ENCODE measurements around the gene PHIP. TPM values are rescaled to one million over a fixed set of nuclear protein-coding genes. Genes with fewer than 3 reads are reported as not detected.

The PHIP gene
- total RNA-seq, 1 experiment from 2014 or later = 26.5 TPM

- TF ChIP-seq CTCF (IDR thresholded peaks at IDR 0.05; ENCODE audit: unreplicated experiment) = no peak
- peaks cover 9% of the 10 kb centered on the region for H3K4me1 Mint-ChIP-seq (ENCODE audit: insufficient read depth, unreplicated experiment)
Observed at GRCh38 chr6:79115553-79116182, 37.6 kb upstream of the PHIP start.

GRCh38 chr6:79111549-79111948, 33.5 kb upstream of the PHIP start:
- intact Hi-C loops (cut with micrococcal nuclease) = no loop called here
- H3K27me3 Mint-ChIP-seq (ENCODE audit: insufficient read depth, unreplicated experiment) = no peaks in the 10 kb centered on the region
- POLR2A ChIA-PET = no interaction called here
- DNase-seq (ENCODE audit: unreplicated experiment) = no peak
- CTCF ChIA-PET = interaction anchor here (0.8 kb wide), 1 partner anchor 69 kb away, joined by 3 read pairs; no protein-coding TSS in a partner anchor
- H3K27ac Mint-ChIP-seq (ENCODE audit: low read depth, unreplicated experiment) = no peak overlapping the region
- H3K4me3 Mint-ChIP-seq (ENCODE audit: unreplicated experiment) = no peak overlapping the region
- no peaks in the 10 kb centered on the region for H3K4me1 Mint-ChIP-seq (ENCODE audit: insufficient read depth, unreplicated experiment)
- no peaks in the 10 kb centered on the region for H3K9me3 Mint-ChIP-seq (ENCODE audit: unreplicated experiment)
- TF ChIP-seq CTCF (IDR thresholded peaks at IDR 0.05; ENCODE audit: unreplicated experiment) = no peak
- BruUV-seq (replicated peaks) = no TSS peak
- no peaks in the 10 kb centered on the region for H3K36me3 Mint-ChIP-seq (ENCODE audit: insufficient read depth, unreplicated experiment)

More at GRCh38 chr6:79115553-79116182, 37.6 kb upstream of the PHIP start:
- CTCF ChIA-PET = no interaction called here
- no peak for DNase-seq (ENCODE audit: unreplicated experiment)
- POLR2A ChIA-PET = interaction anchor here (0.8 kb wide), 1 partner anchor 56 kb away, joined by 4 read pairs; no protein-coding TSS in a partner anchor
- H3K27me3 Mint-ChIP-seq (ENCODE audit: insufficient read depth, unreplicated experiment) = no peaks in the 10 kb centered on the region
- no TSS peak for BruUV-seq (replicated peaks)
- no peak overlapping the region for H3K4me3 Mint-ChIP-seq (ENCODE audit: unreplicated experiment)
- H3K27ac Mint-ChIP-seq (ENCODE audit: low read depth, unreplicated experiment) = no peak overlapping the region
- no peaks in the 10 kb centered on the region for H3K9me3 Mint-ChIP-seq (ENCODE audit: unreplicated experiment)
- intact Hi-C loops (cut with micrococcal nuclease) = no loop called here
- H3K36me3 Mint-ChIP-seq (ENCODE audit: insufficient read depth, unreplicated experiment) = no peaks in the 10 kb centered on the region

GRCh38 chr6:79101164-79101563, 23.1 kb upstream of the PHIP start:
- Mint-ChIP-seq H3K4me1 (ENCODE audit: insufficient read depth, unreplicated experiment) (no peaks in the 10 kb centered on the region), H3K36me3 (ENCODE audit: insufficient read depth, unreplicated experiment) (no peaks in the 10 kb centered on the region), H3K27me3 (ENCODE audit: insufficient read depth, unreplicated experiment) (no peaks in the 10 kb centered on the region), H3K9me3 (ENCODE audit: unreplicated experiment) (peaks cover 7% of the 10 kb centered on the region), H3K4me3 (ENCODE audit: unreplicated experiment) (no peak overlapping the region), H3K27ac (ENCODE audit: low read depth, unreplicated experiment) (no peak overlapping the region)
- ChIA-PET CTCF (interaction anchor here (0.6 kb wide), 1 partner anchor 612 kb away, joined by 3 read pairs; no protein-coding TSS in a partner anchor), POLR2A (no interaction called here)
- TF ChIP-seq CTCF (IDR thresholded peaks at IDR 0.05; ENCODE audit: unreplicated experiment) = no peak
- no peak for DNase-seq (ENCODE audit: unreplicated experiment)
- intact Hi-C loops (cut with micrococcal nuclease) = no loop called here
- no TSS peak for BruUV-seq (replicated peaks)

DNA sequence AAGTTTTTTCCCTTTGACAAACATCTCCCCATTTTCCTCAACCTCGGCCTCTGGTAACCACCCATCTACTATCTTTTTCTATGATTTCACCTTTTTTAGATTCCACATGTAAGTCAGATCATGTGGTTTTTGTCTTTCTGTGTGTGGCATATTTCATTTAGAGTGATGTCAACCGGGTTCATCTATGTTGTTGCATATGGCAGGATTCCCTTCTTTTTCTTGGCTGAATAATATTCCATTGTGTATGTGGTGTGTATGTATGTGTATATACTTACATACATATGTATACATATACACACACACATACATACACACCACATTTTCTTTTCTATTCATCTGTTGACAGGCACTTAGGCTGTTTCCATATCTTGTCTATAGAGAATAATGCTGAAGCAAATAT, 22.2 kb upstream of the PHIP start:
- Mint-ChIP-seq H3K27ac (ENCODE audit: low read depth, unreplicated experiment) (no peak overlapping the region), H3K27me3 (ENCODE audit: insufficient read depth, unreplicated experiment) (no peaks in the 10 kb centered on the region), H3K9me3 (ENCODE audit: unreplicated experiment) (peaks cover 7% of the 10 kb centered on the region), H3K4me1 (ENCODE audit: insufficient read depth, unreplicated experiment) (no peaks in the 10 kb centered on the region), H3K36me3 (ENCODE audit: insufficient read depth, unreplicated experiment) (no peaks in the 10 kb centered on the region), H3K4me3 (ENCODE audit: unreplicated experiment) (no peak overlapping the region)
- intact Hi-C loops (cut with micrococcal nuclease) = no loop called here
- no TSS peak for BruUV-seq (replicated peaks)
- TF ChIP-seq CTCF (IDR thresholded peaks at IDR 0.05; ENCODE audit: unreplicated experiment) = no peak
- ChIA-PET CTCF (no interaction called here), POLR2A (no interaction called here)
- DNase-seq (ENCODE audit: unreplicated experiment) = no peak

Data from MCF 10A (cell line).